AG10803 (cell line): ENCODE measurements around the gene HTR3B.
"Not testable (repeated sequence)": the region's sequence is repeated elsewhere in the genome, so short reads cannot be mapped to it uniquely, and the experiment has no call there.

Experiments
- DNase-seq: peaks from one replicate; pipeline ENCODE4 v3.0.0; 2010; ENCODE audit warnings: low read depth
- H3K4me3 ChIP-seq: 2 replicates; pipeline ENCODE4 v1.5.1; 2011; ENCODE audit warnings: mild to moderate bottlenecking, low read length, control low read depth
- TF ChIP-seq, protein P1 (sequence below): conservative IDR thresholded peaks from 2 replicates; pipeline ENCODE4 v1.5.1; 2011; ENCODE audit warnings: mild to moderate bottlenecking, low read length, control low read depth, inconsistent platforms

Gene HTR3B

GRCh38 chr11:113926273-113927197, 21.9 kb downstream of the HTR3B start:
- TF ChIP-seq, protein P1, sequence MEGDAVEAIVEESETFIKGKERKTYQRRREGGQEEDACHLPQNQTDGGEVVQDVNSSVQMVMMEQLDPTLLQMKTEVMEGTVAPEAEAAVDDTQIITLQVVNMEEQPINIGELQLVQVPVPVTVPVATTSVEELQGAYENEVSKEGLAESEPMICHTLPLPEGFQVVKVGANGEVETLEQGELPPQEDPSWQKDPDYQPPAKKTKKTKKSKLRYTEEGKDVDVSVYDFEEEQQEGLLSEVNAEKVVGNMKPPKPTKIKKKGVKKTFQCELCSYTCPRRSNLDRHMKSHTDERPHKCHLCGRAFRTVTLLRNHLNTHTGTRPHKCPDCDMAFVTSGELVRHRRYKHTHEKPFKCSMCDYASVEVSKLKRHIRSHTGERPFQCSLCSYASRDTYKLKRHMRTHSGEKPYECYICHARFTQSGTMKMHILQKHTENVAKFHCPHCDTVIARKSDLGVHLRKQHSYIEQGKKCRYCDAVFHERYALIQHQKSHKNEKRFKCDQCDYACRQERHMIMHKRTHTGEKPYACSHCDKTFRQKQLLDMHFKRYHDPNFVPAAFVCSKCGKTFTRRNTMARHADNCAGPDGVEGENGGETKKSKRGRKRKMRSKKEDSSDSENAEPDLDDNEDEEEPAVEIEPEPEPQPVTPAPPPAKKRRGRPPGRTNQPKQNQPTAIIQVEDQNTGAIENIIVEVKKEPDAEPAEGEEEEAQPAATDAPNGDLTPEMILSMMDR, result no peak
- no peak overlapping the region for H3K4me3 ChIP-seq
- DNase-seq, result no peak

DNA sequence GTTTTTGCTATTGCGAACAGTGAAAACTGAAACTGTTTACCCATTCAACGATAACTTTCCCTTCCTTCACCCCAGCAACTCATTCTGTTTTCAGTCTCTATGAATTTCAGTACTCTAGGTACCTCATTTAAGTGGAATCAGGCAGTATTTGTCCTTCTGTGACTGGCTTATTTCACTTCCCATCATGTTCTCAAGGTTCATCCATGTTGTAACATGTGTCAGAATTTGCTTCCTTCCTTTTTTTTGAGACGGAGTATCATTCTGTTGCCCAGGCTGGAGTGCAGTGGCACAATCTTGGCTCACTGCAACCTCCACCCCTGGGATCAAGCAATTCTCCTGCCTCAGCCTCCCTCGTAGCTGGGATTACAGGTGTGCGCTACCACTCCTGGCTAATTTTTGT, 23.7 kb downstream of the HTR3B start:
- DNase-seq, result no peak

GRCh38 chr11:113932788-113933187, 28.2 kb downstream of the HTR3B start:
- TF ChIP-seq, protein P1, result no peak
- no peak overlapping the region for H3K4me3 ChIP-seq
- DNase-seq, result no peak

More for the DNA sequence above, 23.7 kb downstream of the HTR3B start:
- TF ChIP-seq, protein P1, result no peak
- H3K4me3 ChIP-seq, result no peak overlapping the region

DNA sequence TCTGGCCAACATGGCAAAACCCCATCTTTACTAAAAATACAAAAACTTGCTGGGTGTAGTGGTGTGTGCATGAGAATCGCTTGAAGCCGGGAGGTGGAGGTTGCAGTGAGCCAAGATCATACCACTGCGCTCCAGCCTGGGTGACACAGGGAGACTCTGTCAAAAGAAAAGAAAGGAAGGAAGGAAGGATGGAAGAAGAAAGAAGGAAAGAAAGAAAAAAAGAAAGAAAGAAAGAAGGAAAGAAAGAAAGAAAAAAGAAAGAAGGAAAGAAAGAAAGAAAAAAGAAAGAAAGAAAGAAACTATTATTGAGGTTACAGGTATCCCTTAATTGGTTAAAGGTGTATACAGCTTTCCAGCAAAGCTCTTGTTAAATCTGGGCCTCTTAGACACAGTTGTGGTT, 29.6 kb downstream of the HTR3B start:
- not testable (repeated sequence) for DNase-seq, H3K4me3 ChIP-seq

DNA sequence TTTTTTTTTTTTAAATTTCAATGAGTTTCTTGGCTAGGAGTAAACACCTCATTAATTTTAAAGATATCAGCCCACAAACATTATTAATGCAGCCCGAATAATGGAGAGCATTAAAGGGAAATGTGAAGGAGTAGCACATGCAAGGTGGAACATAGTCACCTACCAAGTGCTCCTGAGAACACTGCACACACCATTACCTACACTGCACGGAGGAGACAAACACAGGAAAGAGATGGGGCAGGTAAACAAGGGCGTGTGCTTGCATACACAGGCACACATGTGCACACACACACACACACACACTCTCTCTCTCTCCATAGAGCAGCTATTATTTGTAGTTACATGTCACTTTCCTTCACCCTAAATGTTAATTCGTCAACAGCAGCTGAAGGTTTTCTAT, 30.2 kb downstream of the HTR3B start:
- H3K4me3 ChIP-seq, result no peak overlapping the region
- TF ChIP-seq, protein P1, result no peak
- no peak for DNase-seq

DNA sequence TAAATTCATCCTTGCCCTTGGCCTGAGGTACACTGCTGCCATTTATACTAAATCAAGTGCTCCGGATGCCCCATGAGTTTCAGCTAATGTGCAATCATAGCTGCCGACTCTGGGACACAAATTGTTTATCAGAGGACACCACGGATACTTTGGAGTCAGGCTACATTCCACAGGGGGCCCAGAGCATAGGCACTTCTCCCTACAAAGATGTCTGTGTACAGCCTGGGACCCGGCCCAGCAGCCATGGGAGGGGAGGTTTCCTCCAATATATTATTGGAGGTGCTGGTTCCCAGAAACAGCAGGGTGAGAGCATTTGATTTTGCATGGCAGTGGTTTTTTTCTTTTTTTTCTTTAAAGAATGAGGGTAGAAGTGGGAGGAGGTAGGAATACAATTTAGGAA, 31.3 kb downstream of the HTR3B start:
- no peak for DNase-seq
- TF ChIP-seq, protein P1, result no peak
- no peak overlapping the region for H3K4me3 ChIP-seq

- TF ChIP-seq, protein P1, result no peak
- no peak overlapping the region for H3K4me3 ChIP-seq
- no peak for DNase-seq
Measured at GRCh38 chr11:113937918-113938317, 33.3 kb downstream of the HTR3B start.
